COR-L47 (cell line): ENCODE results near the gene CTNNA3.

Experiments
- DNase-seq: peaks from one replicate; lab custom pipeline; 2025; lab: John Stamatoyannopoulos, UW

CTNNA3 gene

DNA sequence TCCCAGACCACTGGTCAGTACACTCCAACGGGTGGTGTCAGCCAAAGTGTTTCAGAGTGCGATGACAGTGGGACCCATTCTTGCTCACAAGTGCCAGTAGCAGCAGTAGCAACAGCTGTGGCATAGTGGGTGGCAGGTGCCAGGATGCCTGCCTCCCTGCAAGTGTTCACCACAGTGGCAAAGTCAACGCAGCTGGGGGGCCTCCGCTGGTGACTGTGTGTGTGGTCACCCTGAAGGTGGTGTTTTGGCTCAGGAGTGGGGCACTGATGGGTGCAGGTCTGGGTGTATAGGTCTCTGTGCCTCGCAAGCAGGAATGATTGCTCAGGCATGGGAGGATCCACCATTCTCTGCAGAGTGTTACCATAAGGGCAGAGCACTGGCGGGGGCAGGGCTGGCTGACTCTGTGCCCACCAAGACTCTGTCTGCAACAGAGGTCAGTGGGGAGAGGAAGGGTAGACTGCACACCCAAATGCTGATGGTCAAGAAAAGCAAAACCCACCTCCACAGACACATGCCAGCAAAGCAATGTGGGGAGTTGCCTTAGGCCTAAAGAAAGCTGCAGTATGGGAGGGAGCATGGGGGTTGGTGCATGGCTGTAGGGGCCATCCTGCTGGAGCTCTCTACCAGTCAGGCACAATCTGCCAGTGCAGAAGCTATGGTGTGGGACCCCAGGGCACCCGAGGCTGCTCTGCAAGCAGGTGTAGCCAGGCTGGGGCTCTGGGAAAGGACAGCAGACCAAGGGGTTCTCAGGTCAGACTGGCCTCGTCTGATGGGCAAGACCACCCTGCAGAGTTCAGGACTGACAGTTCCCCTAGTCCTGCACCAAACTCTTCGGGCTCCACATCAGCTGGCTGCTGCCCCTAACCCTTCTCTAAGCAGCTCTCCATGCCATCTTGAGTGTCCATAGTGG lies 368.1 kb downstream of the CTNNA3 start:
- no peak for DNase-seq

- DNase-seq = no peak
Measured at GRCh38 chr10:67319976-67320375, 376.0 kb downstream of the CTNNA3 start.

- no peak for DNase-seq
Measured at GRCh38 chr10:67308912-67309311, 387.1 kb downstream of the CTNNA3 start.

- DNase-seq = peak; percentile 9
Measured at GRCh38 chr10:67306588-67307205, 389.3 kb downstream of the CTNNA3 start.

DNA sequence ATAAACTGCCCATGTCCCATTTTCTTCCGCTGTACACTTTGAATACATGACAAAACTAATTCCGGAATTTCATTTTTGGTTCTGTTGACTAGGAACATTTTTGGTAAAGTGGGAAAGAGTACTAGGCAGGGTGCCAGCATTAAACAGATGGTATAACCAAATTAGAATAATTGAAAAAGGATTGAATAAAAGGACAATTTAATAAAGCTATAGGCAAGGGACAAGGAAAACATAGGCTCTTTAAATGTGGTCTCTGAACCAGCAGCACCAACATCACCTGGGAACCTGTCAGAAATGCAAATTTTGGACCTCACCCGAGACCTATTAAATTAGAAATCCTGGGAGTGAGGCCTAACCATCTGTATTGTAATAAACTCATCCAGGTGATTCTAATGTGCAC lies 393.3 kb downstream of the CTNNA3 start:
- no peak for DNase-seq

DNA sequence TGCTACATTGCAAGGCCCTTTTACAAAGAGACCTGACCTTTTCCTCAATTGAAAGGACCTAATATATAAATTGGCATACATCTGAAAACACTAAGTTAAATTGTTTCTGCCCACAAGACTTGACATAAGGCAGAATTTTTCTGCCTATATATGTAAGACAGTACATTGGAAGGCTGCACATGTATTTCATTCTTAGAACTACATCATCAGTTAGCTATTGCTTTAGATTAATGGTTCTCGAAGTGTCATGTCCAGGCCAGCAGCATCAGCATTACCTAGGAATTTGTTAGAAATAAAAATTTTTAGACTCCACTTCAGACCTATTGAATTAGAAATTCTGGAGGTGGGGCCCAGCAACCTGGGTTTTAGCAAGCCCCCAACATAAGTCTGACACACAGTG lies 396.2 kb downstream of the CTNNA3 start:
- DNase-seq = no peak

DNA sequence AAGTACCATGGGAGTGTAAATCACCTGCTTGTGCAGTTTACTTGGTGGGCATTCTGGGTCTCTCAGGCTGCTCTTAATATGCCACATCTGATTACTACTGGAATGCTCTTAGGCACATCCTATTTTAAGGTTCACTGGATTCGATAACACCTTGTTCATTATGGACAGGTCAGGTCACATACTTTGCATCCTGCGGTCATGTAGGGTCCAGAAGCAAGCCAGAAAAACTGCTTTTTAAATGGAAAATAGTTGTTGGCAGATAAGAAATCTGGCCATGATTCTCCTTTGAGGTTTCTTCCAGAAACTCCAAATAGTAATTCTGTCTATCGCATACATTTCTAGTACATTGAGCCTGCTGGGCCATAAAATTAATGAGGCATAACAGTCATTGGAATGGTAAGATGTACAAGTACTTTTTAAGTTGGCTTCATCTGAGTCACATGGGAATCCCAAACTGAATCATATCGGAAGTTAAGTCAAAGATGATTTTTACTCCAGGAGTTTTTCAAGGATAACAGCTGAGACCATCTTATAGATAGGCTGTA lies 398.3 kb downstream of the CTNNA3 start:
- no peak for DNase-seq

- no peak for DNase-seq
Measured at GRCh38 chr10:67296926-67297325, 399.1 kb downstream of the CTNNA3 start.

DNA sequence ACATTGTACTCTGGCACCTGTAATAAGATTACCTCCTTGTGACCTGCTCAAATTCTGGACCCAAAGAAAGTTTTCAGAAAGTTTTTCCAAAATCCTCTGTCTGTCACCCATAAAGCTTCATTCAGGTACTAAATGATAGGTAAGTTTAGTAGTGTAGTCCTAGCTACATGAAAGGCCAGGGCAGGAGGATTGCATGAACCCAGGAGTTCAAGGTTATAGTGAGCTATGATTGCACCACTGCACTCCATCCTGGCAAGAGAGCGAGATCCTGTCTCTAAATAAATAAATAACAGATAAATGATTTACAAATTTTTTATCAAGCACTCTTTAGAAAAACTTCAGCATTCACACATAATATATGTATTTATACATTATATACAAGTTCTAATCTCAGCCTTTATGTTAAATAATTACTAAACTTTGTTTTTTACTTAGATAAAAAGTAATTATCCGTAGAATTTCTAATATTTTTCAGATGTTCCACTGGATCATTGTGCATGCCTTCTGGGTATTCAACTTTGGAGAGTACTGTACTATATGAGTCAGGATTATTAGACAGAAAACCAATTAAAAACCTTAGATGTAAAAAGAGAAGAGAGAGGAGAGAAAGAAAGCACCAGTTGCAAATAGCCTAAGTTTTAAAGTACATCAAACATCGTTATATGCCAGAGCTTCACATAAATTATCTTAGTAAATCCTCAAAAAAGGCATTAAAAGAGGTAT lies 407.1 kb downstream of the CTNNA3 start:
- DNase-seq = no peak

DNA sequence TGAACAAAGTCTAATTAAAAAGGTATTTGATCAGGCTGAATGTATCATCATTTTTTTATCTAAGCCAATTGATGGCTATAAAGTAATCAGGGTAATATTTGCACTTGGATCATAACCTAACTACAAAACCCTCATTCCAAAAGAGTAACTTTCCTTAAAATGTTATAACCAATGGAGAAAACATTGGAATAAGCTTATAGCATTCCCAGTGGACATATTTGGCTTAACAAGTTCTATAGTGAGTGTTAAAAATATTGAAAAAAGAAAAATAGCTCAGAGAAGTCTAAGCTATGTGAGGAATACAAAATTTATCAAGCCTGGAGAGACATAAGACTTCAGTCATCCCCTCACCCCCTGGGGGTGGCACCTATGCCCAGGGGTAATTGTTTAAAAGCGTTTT lies 411.4 kb downstream of the CTNNA3 start:
- DNase-seq = no peak

GRCh38 chr10:67282871-67283270 lies 413.1 kb downstream of the CTNNA3 start:
- DNase-seq = no peak

- no peak for DNase-seq
Measured at GRCh38 chr10:67280405-67280804, 415.6 kb downstream of the CTNNA3 start.

- DNase-seq = no peak
Measured at GRCh38 chr10:67277402-67277801, 418.6 kb downstream of the CTNNA3 start.

DNA sequence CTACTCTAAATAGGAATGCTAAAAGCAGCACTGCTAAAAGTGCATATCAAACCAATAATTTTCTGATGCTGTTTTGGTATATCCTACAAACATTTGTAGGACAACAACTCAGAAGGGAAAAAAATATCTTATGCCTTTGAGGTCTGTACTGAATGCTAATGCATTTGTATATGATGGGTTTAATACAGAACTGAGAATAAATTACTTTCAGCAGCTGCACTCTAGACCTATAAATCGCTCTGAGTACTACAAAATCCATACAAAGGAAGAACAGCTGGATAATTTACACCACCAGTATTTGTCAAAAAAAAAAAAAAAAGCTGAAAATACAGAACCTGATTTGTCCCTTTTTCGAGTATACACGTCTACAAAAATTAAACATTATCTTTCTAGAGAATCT lies 426.2 kb downstream of the CTNNA3 start:
- DNase-seq = no peak

GRCh38 chr10:67268146-67268545 lies 427.8 kb downstream of the CTNNA3 start:
- no peak for DNase-seq

- no peak for DNase-seq
Measured at GRCh38 chr10:67262675-67263074, 433.3 kb downstream of the CTNNA3 start.

DNA sequence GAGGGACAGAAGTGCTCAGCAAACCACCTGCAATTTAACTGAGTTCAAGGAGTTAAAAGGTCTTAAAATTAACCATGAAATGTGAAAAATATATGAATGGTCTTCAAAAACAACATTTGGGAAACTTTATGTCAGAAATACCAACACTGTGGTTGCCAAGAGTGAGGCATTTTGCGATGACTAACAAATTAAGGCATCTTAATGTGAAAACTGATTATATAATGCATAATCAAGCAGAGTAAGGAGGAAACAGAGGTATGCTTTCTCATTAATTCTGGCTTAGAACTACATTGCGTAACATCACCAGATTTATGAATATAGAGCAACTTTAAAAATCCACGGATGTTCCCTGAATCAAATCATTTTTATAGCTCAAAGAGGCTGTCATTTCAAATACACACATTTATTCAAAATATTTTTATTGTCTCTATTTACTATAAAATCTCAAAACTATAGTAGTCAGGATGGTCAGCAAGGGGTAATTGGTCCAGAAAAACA lies 434.6 kb downstream of the CTNNA3 start:
- DNase-seq = no peak

- no peak for DNase-seq
Measured at GRCh38 chr10:67259319-67259929, 436.6 kb downstream of the CTNNA3 start.

DNA sequence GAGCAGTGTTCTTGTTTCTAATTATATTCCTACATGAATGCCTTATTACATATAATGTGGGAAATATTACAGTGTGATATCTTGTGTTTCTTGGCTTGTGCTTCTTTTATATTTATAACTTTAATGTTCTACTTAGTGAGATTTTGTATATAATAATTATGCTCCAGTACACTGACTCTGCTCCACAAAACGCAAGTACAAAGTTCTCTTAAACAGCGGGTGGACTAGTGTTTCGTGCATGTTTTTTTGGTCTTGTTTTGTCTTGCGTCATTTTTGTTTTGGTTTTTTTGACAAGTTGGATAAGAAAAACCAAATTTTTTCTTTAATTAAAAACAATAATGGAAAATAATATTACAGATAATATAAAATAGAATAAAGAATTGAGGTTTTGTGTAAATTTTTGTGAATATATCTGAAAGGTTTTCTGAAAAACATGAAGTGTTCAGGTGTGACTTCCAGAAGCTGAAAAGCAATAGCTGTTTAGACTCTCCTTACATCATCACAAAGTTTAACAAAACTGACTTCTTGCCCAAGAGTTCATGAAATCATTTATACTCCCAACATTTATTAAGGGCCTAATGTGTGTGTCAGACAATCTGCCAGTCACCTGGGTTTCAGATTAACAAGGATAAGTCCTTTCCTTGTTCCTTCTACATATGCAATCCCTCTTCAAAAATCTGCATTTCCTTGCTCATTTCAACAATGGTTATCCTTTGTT lies 438.4 kb downstream of the CTNNA3 start:
- DNase-seq = no peak

DNA sequence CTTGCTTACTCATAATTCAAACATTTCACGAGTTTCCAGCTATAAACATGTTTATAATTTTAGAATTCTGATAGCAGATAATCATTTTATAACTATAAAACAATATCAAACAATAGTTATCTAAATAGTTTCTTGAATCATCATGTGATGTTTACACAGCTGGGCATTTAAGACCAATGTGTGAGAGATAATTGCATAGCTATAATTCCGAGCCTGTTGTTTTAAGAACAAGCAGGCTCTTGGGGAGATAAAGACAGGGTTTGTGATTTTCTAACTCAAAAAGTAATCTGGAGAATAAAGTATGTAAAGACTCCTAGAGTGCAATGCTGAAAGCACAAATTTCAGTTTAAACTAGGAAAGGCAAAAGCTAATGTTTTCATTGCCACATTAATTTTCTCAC lies 439.0 kb downstream of the CTNNA3 start:
- DNase-seq = peak; percentile 61

DNA sequence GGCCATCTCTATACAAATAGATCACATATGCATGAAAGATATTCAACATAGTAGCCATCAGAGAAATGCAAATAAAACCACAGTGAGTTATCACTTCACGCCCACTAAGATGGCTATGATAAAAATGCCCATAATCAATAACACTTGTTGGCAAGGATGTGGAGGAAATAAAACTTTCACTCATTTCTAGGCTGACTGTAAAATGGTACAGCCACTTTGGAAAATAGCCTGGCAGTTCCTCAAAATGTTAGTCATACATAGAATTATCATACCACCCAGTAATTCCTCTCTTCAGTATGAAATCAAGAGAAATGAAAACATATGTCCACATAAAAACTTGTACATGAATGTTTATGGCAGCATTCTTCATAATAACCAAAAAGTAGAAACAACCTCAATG lies 445.3 kb downstream of the CTNNA3 start:
- DNase-seq = no peak
